Mesenchymal stem cell (in vitro differentiated cells and primary cell): ENCODE results near the gene CAGE1.
A peak's percentile ranks its signal among the peaks of the same experiment; 100 is the strongest.
"Not testable (repeated sequence)": the region's sequence is repeated elsewhere in the genome, so short reads cannot be mapped to it uniquely, and the experiment has no call there.

ENCODE experiments used
- DNase-seq: peaks from one replicate; pipeline ENCODE4 v3.0.0-alpha.2; 2013
- H2AFZ ChIP-seq: one replicate; pipeline ENCODE4 v1.6.1; 2013; ENCODE audit warnings: low read depth, mild to moderate bottlenecking, control low read depth, inconsistent platforms, low read length, moderate library complexity
- H2AK5ac ChIP-seq: 2 replicates; pipeline ENCODE4 v1.6.1; 2013; ENCODE audit warnings: low read length, moderate library complexity, mild to moderate bottlenecking, inconsistent platforms; ENCODE audit not compliant: severe bottlenecking
- H2BK120ac ChIP-seq: one replicate; pipeline ENCODE4 v1.6.1; 2013; ENCODE audit warnings: low read depth, mild to moderate bottlenecking, inconsistent platforms, low read length, moderate library complexity
- H2BK12ac ChIP-seq, 2 experiments: one replicate each; pipeline ENCODE4 v1.6.1; 2013; ENCODE audit warnings: inconsistent platforms in 2 of 2, low read length in 2 of 2, mild to moderate bottlenecking in 2 of 2, moderate library complexity in 2 of 2, control low read depth in 1 of 2
- H2BK15ac ChIP-seq: one replicate; pipeline ENCODE4 v1.6.1; 2013; ENCODE audit warnings: mild to moderate bottlenecking, low read depth, inconsistent platforms; ENCODE audit not compliant: poor library complexity, severe bottlenecking
- H2BK5ac ChIP-seq: 2 replicates; pipeline ENCODE4 v1.6.1; 2013; ENCODE audit warnings: low read depth, mild to moderate bottlenecking, low read length, control low read depth, inconsistent platforms; ENCODE audit not compliant: poor library complexity, severe bottlenecking
- H3K14ac ChIP-seq, 2 experiments: one replicate each; pipeline ENCODE4 v1.6.1; 2013; ENCODE audit warnings: inconsistent platforms in 2 of 2, low read length in 2 of 2, control low read depth in 1 of 2, mild to moderate bottlenecking in 1 of 2, moderate library complexity in 1 of 2
- H3K18ac ChIP-seq, 2 experiments: one replicate each; pipeline ENCODE4 v1.6.1; 2013; ENCODE audit warnings: inconsistent platforms in 2 of 2, low read length in 2 of 2, control low read depth in 1 of 2, low read depth in 1 of 2, mild to moderate bottlenecking in 1 of 2
- H3K23ac ChIP-seq, 2 experiments: one replicate each; pipeline ENCODE4 v1.6.1; 2013; ENCODE audit warnings: inconsistent platforms in 2 of 2, low read length in 2 of 2, mild to moderate bottlenecking in 2 of 2, moderate library complexity in 2 of 2, control low read depth in 1 of 2
- H3K27ac ChIP-seq: 2 replicates; pipeline ENCODE4 v1.5.1; 2013; ENCODE audit warnings: mild to moderate bottlenecking, moderate library complexity, low read length, control low read depth, inconsistent platforms; ENCODE audit not compliant: poor library complexity, severe bottlenecking
- H3K27me3 ChIP-seq, 2 experiments: 2 replicates each; pipeline versions ENCODE4 v1.6.1 to v1.7.0; 2013; ENCODE audit warnings: low read length in 2 of 2, mild to moderate bottlenecking in 2 of 2, moderate library complexity in 2 of 2, control low read depth in 1 of 2, inconsistent platforms in 1 of 2; ENCODE audit not compliant: control insufficient read depth in 1 of 2, insufficient read depth in 1 of 2
- H3K36me3 ChIP-seq, 2 experiments: 2 replicates each; pipeline versions ENCODE4 v1.6.1 to v1.7.0; 2013; ENCODE audit warnings: low read length in 2 of 2, control low read depth in 1 of 2, inconsistent platforms in 1 of 2, low read depth in 1 of 2, mild to moderate bottlenecking in 1 of 2; ENCODE audit not compliant: insufficient read depth in 2 of 2, control insufficient read depth in 1 of 2
- H3K4ac ChIP-seq, 2 experiments: one replicate each; pipeline ENCODE4 v1.6.1; 2013; ENCODE audit warnings: inconsistent platforms in 2 of 2, low read length in 2 of 2, mild to moderate bottlenecking in 2 of 2, moderate library complexity in 2 of 2, control low read depth in 1 of 2, low read depth in 1 of 2
- H3K4me1 ChIP-seq: 2 replicates; pipeline ENCODE4 v1.6.1; 2013; ENCODE audit warnings: low read depth, low read length, control low read depth; ENCODE audit not compliant: control insufficient read depth, insufficient read depth
- H3K4me2 ChIP-seq: 2 replicates; pipeline ENCODE4 v1.6.1; 2013; ENCODE audit warnings: low read length, mild to moderate bottlenecking, inconsistent platforms; ENCODE audit not compliant: poor library complexity, severe bottlenecking
- H3K4me3 ChIP-seq, 2 experiments: 2 replicates each; pipeline versions ENCODE4 v1.5.1 to v1.7.0; 2013; ENCODE audit warnings: low read length in 2 of 2, mild to moderate bottlenecking in 2 of 2, control low read depth in 1 of 2, low read depth in 1 of 2; ENCODE audit not compliant: insufficient read depth in 1 of 2
- H3K79me1 ChIP-seq: replicated peaks from 2 replicates; pipeline ENCODE4 v1.6.1; 2013; ENCODE audit warnings: mild to moderate bottlenecking, control low read depth, low read length, inconsistent platforms; ENCODE audit not compliant: poor library complexity, severe bottlenecking
- H3K9ac ChIP-seq: 2 replicates; pipeline ENCODE4 v1.7.0; 2013; ENCODE audit warnings: mild to moderate bottlenecking, low read length, moderate library complexity
- H3K9me3 ChIP-seq: 2 replicates; pipeline ENCODE4 v1.7.0; 2013; ENCODE audit warnings: mild to moderate bottlenecking, low read length; ENCODE audit not compliant: control insufficient read depth
- H4K8ac ChIP-seq: one replicate; pipeline ENCODE4 v1.6.1; 2013; ENCODE audit warnings: inconsistent platforms, mild to moderate bottlenecking, low read length, moderate library complexity
- H4K91ac ChIP-seq: one replicate; pipeline ENCODE4 v1.6.1; 2013; ENCODE audit warnings: mild to moderate bottlenecking, low read length, inconsistent platforms
- WGBS: methylation state at CpG from one replicate; pipeline ENCODE4 v1.1.7; 2013; ENCODE audit warnings: mixed read lengths; 5-methylcytosine and 5-hydroxymethylcytosine counted together

Gene CAGE1

DNA sequence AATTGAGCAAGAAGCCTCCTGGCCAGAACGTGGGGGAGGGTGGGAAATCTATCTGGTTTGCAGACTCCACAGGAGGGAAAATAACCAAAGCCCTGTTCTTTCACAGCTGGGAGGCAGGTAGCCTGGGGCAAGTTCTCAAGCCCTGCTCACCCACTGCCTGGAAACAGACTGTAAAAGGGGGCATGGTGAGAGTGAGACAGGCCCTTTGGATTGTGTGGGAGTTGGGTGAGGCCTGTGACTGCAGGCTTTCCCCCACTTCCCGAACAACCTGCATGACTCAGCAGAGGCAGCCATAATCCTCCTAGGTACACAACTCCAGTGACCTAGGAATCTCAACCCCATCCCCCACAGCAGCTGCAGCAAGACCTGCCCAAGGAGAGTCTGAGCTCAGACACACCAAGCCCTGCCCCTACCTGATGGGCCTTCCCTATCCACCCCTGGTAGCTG, 42.0 kb downstream of the CAGE1 start:
- H3K4me2 ChIP-seq, H3K4ac ChIP-seq, H3K18ac ChIP-seq, H2BK5ac ChIP-seq, H3K14ac ChIP-seq, H3K79me1 ChIP-seq, H4K8ac ChIP-seq, H3K27me3 ChIP-seq, H3K36me3 ChIP-seq, H2BK15ac ChIP-seq, H3K9ac ChIP-seq, H2AFZ ChIP-seq, DNase-seq, H2BK12ac ChIP-seq, H3K9me3 ChIP-seq, H2BK120ac ChIP-seq, H3K27ac ChIP-seq, H2AK5ac ChIP-seq, H3K4me3 ChIP-seq, H3K4me1 ChIP-seq: not testable (repeated sequence)
- Histone ChIP-seq H4K91ac (peak overlapping the region; percentile 27), H3K23ac (peak overlapping the region in 1 of 2 experiments; percentile 79)
- WGBS = 77% methylated on average over 2 of the region's 2 CpGs

DNA sequence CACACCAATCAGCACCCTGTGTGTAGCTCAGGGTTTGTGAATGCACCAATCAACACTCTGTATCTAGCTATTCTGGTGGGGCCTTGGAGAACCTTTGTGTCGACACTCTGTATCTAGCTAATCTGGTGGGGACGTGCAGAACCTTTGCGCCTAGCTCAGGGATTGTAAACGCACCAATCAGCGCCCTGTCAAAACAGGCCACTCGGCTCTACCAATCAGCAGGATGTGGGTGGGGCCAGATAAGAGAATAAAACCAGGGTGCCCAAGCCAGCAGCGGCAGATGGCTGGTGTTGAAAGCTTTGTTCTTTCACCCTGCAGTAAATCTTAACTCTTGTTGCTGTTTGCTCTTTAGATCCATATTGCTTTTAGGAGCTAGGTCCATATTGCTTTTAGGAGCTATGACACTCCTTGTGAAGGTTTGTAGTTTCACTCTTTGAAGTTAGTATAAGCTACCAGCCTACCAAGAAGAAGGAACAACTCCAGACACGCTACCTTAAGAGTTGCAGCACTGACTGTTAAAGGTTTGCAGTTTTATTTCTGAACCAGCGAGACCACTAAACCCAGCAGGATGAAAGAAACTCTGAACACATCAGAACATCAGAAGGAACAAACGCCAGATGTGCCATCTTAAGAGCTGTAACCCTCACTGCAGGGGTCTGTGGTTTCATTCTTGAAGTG, 44.6 kb downstream of the CAGE1 start:
- 91% methylated on average over 10 of the region's 10 CpGs for WGBS
- H3K27ac ChIP-seq, H3K14ac ChIP-seq, H4K8ac ChIP-seq, H3K4me2 ChIP-seq, DNase-seq, H3K23ac ChIP-seq, H2BK120ac ChIP-seq, H3K4ac ChIP-seq, H3K27me3 ChIP-seq, H2AK5ac ChIP-seq, H2BK12ac ChIP-seq, H3K9ac ChIP-seq, H3K4me1 ChIP-seq, H3K79me1 ChIP-seq, H3K9me3 ChIP-seq, H2BK5ac ChIP-seq, H3K4me3 ChIP-seq, H2AFZ ChIP-seq, H3K36me3 ChIP-seq, H2BK15ac ChIP-seq, H3K18ac ChIP-seq, H4K91ac ChIP-seq: not testable (repeated sequence)

DNA sequence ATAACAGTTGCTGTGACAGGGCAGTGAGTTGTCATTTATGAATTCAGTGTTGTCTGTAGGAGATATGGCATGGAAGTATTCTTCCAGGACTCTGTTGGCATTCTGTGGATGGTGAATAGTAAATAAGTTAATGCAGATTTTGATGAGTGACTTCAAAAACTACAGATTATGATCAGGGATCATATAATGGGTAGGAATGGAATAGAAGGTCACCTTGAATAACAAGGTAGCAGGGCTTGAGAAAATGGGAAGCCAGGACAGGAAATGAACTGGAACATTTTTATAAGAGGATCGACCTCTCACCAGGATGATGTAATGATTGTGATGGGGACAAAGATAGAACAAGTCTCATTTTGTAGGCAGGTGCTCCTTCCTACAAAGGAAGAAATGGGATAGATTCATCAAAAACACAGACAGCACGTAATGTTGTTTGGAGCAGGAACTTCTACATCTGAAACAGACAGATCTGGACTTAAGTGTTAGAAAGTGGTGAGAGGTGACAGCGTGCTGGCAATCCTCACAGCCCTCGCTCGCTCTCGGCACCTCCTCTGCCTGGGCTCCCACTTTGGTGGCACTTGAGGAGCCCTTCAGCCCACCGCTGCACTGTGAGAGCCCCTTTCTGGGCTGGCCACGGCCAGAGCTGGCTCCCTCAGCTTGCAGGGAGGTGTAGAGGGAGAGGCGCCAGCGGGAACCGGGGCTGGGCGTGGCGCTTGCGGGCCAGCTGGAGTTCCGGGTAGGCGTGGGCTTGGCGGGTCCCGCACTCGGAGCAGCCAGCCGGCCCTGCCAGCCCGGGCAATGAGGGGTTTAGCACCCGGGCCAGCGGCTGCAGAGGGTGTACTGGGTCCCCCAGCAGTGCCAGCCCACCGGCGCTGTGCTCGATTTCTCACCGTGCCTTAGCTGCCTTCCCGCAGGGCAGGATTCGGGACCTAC, 45.7 kb downstream of the CAGE1 start:
- no peaks in the 10 kb centered on the region for H3K79me1 ChIP-seq
- H3K4me3 ChIP-seq = no peak overlapping the region
- H4K8ac ChIP-seq = no peak overlapping the region
- no peak overlapping the region for H3K23ac ChIP-seq
- no peaks in the 10 kb centered on the region for H3K36me3 ChIP-seq
- H3K4me1 ChIP-seq = peaks cover 8% of the 10 kb centered on the region
- no peaks in the 10 kb centered on the region for H3K27me3 ChIP-seq
- H3K4ac ChIP-seq = no peak overlapping the region
- no peaks in the 10 kb centered on the region for H3K9me3 ChIP-seq
- H2BK5ac ChIP-seq = no peak overlapping the region
- H3K18ac ChIP-seq = no peak overlapping the region
- H2BK120ac ChIP-seq = no peak overlapping the region
- H3K27ac ChIP-seq = no peak overlapping the region
- H3K4me2 ChIP-seq = no peak overlapping the region
- DNase-seq = no peak
- no peak overlapping the region for H4K91ac ChIP-seq
- no peak overlapping the region for H3K9ac ChIP-seq
- H3K14ac ChIP-seq = peak overlapping the region in 1 of 2 experiments; percentile 60
- no peak overlapping the region for H2AFZ ChIP-seq
- no peak overlapping the region for H2BK12ac ChIP-seq
- H2AK5ac ChIP-seq = no peak overlapping the region
- 98% methylated on average over 29 of the region's 29 CpGs for WGBS
- H2BK15ac ChIP-seq = no peak overlapping the region

DNA sequence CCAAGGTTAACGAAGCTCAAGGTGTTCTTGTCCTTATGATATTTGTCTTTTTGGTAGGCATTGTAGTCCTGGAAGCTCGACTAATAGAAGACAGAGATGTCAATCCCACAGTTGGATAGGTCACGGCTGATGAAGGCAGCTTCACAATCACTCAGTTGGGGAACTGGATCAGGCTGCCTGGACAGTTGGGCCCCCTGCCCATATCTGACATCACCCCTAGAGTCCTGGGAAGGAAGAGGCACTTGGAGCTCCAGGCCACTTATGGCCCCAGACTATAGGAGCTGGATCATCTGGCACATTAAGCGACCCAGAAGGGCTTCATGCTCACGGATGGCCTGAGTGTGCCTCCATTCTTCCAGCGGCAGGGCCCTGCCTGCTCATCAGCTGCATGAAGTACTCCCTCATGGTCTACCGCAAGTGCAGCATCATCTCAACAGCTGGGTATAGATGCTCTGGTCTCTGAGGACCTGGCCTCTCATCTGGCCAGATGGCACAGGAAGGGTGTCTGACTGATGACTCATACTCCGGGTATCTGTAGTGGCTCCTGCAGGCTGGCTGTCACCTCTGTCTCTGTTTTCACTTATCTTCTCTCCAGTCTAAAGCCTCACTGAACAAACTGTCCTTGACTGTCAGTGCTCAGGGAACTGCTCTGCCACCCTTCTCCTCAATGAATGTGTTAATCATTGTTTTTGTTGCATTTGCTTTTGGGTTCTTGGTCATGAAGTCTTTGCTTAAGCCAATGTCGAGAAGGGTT, 47.4 kb downstream of the CAGE1 start:
- peaks cover 4% of the 10 kb centered on the region for H3K4me1 ChIP-seq
- H3K18ac ChIP-seq = no peak overlapping the region
- H3K4me3 ChIP-seq = no peak overlapping the region
- H4K8ac ChIP-seq = no peak overlapping the region
- no peaks in the 10 kb centered on the region for H3K27me3 ChIP-seq
- no peak overlapping the region for H3K9ac ChIP-seq
- no peak overlapping the region for H2BK15ac ChIP-seq
- no peak overlapping the region for H3K4me2 ChIP-seq
- no peak overlapping the region for H3K23ac ChIP-seq
- no peaks in the 10 kb centered on the region for H3K9me3 ChIP-seq
- WGBS = 73% methylated on average over 9 of the region's 9 CpGs
- H2AFZ ChIP-seq = no peak overlapping the region
- H3K79me1 ChIP-seq = no peaks in the 10 kb centered on the region
- H3K36me3 ChIP-seq = no peaks in the 10 kb centered on the region
- no peak overlapping the region for H2BK5ac ChIP-seq
- DNase-seq = peak; percentile 24
- H2BK12ac ChIP-seq = no peak overlapping the region
- no peak overlapping the region for H3K4ac ChIP-seq
- no peak overlapping the region for H2AK5ac ChIP-seq
- peak overlapping the region in 1 of 2 experiments; percentile 83 for H3K14ac ChIP-seq
- no peak overlapping the region for H4K91ac ChIP-seq
- H2BK120ac ChIP-seq = no peak overlapping the region
- H3K27ac ChIP-seq = no peak overlapping the region
